Astrocyte (in vitro differentiated cells and primary cell): ENCODE measurements around the gene RPH3AL.

Source experiments
- CTCF ChIP-seq: IDR thresholded peaks from 2 replicates; pipeline ENCODE4 v1.5.1; 2011; ENCODE audit warnings: low read depth, mild to moderate bottlenecking, inconsistent platforms, low read length, moderate library complexity; ENCODE audit not compliant: insufficient read depth
- EZH2 ChIP-seq: IDR thresholded peaks from 2 replicates; pipeline ENCODE4 v1.6.1; 2012; ENCODE audit warnings: mild to moderate bottlenecking, low read length, inconsistent platforms; ENCODE audit not compliant: insufficient read depth

- no peak for TF ChIP-seq CTCF
- TF ChIP-seq EZH2, result no peak
These were observed 43.4 kb upstream of the RPH3AL start for GRCh38 chr17:395974-396373.
